GM19468 (cell line): ENCODE results near the gene HIP1R.

Experiments
- ATAC-seq: cut with Tn5 transposase; IDR thresholded peaks from one replicate; pipeline ENCODE4 v1.9.1; 2021; ENCODE audit warnings: mild to moderate bottlenecking, moderate library complexity, moderate number of reproducible peaks; ENCODE audit not compliant: unreplicated experiment; ENCODE audit errors: extremely low read depth

Gene HIP1R

DNA sequence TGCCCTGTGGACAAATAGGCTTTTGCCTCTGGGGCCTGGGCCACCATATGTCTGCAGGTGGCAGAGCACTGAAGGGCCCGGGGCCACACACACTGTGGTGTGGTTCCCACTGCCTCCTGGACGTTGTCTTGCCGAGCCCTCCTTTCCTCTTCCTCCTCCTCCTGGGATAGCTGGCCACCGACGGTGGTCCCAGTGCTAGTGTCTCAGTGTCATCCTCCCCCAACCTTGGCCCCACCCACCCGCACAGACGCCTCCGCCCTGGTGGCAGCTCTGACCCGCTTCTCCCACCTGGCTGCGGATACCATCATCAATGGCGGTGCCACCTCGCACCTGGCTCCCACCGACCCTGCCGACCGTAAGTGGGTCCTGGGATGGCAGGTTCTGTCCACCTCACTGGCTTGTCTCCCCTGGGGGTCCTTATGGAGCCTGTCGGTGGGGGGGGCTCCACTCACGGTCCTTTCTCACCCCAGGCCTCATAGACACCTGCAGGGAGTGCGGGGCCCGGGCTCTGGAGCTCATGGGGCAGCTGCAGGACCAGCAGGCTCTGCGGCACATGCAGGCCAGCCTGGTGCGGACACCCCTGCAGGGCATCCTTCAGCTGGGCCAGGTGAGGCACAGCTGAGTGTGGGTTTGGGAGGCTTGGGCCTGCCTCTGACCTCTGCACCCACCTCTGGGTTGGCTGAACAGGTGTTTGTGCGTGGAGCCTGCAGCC lies 23.5 kb downstream of the HIP1R start:
- no peak for ATAC-seq

DNA sequence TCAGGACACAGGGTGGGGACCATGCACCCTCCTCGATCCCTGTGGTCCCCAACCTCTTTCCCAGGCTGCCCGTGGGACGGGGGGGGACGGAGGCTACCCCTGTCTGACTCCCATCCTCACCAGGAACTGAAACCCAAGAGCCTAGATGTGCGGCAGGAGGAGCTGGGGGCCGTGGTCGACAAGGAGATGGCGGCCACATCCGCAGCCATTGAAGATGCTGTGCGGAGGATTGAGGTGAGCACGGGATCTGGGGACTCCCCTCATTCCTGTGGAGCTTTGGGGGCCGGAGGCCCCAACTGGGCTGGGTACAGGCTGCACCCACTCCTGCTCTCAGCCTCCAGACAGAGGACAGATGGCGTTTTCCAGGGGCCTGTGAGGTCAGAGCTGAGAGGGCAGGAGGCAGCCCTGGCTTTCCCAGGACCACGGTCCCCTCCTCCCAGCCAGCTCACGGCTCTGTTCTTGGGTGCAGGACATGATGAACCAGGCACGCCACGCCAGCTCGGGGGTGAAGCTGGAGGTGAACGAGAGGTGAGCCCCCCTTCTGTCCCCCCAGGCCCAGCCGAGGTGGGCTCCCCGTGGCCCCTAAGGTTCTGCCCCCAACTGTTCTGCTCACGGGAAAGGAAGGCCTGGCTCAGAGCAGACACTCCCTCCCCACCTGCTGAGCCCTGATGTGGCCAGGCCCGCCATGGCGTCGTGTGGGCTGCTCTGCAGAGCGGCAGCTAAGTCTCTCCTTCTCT lies 24.2 kb downstream of the HIP1R start:
- no peak for ATAC-seq

DNA sequence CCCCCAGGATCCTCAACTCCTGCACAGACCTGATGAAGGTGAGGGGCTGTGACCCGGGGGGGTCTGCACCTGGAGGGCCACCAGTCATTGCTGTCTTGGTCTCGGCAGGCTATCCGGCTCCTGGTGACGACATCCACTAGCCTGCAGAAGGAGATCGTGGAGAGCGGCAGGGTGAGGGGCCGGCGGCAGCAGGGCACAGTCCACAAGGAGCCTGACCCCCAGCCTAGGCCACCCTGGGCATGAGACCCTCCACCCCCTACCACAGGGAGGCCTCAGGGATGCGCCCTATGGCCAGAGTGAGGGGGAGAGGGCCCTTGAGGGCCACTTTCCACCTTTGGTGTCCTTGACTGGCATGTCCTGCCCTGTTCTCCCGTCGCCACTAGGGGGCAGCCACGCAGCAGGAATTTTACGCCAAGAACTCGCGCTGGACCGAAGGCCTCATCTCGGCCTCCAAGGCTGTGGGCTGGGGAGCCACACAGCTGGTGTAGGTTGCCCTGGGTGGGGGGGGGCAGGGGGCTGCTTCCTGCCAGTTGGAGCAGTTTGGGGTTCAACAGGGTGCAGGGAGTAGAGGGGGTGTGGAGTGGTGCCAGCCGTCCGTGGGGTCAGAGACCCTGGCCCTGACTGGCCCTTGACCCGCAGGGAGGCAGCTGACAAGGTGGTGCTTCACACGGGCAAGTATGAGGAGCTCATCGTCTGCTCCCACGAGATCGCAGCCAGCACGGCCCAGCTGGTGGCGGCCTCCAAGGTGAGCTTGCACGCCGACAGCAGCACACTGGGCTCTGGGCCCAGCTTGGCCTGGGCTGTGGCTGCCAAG lies 25.0 kb downstream of the HIP1R start:
- no peak for ATAC-seq

DNA sequence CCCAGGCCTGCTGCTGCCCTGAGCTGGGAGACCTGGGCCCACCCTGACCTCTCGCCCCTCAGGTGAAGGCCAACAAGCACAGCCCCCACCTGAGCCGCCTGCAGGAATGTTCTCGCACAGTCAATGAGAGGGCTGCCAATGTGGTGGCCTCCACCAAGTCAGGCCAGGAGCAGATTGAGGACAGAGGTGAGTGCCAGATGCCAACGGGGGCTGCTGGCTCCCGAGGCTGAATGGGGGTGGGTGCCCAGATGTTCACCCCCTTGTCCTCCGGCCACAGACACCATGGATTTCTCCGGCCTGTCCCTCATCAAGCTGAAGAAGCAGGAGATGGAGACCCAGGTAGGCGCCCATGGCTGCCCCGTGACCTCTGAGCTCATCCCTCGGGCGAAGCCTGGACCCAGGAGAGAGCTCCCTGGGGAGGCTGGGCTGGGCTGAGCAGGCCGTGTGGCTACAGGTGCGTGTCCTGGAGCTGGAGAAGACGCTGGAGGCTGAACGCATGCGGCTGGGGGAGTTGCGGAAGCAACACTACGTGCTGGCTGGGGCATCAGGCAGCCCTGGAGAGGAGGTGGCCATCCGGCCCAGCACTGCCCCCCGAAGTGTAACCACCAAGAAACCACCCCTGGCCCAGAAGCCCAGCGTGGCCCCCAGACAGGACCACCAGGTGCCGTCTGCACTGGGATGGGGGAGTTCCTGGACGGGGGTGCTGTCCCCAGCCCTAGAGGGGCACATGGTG lies 25.8 kb downstream of the HIP1R start:
- ATAC-seq = no peak

DNA sequence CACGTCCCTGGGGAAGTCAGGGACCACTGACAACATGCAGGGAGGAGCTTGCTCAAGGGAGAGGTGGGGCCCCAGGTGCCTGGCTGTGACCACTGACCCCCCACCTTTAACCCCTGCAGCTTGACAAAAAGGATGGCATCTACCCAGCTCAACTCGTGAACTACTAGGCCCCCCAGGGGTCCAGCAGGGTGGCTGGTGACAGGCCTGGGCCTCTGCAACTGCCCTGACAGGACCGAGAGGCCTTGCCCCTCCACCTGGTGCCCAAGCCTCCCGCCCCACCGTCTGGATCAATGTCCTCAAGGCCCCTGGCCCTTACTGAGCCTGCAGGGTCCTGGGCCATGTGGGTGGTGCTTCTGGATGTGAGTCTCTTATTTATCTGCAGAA lies 26.3 kb downstream of the HIP1R start:
- no peak for ATAC-seq

DNA sequence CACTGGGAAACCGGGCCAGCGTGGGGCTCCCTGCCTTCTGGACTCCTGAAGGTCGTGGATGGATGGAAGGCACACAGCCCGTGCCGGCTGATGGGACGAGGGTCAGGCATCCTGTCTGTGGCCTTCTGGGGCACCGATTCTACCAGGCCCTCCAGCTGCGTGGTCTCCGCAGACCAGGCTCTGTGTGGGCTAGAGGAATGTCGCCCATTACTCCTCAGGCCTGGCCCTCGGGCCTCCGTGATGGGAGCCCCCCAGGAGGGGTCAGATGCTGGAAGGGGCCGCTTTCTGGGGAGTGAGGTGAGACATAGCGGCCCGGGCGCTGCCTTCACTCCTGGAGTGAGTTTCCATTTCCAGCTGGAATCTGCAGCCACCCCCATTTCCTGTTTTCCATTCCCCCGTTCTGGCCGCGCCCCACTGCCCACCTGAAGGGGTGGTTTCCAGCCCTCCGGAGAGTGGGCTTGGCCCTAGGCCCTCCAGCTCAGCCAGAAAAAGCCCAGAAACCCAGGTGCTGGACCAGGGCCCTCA lies 26.9 kb downstream of the HIP1R start:
- no peak for ATAC-seq

DNA sequence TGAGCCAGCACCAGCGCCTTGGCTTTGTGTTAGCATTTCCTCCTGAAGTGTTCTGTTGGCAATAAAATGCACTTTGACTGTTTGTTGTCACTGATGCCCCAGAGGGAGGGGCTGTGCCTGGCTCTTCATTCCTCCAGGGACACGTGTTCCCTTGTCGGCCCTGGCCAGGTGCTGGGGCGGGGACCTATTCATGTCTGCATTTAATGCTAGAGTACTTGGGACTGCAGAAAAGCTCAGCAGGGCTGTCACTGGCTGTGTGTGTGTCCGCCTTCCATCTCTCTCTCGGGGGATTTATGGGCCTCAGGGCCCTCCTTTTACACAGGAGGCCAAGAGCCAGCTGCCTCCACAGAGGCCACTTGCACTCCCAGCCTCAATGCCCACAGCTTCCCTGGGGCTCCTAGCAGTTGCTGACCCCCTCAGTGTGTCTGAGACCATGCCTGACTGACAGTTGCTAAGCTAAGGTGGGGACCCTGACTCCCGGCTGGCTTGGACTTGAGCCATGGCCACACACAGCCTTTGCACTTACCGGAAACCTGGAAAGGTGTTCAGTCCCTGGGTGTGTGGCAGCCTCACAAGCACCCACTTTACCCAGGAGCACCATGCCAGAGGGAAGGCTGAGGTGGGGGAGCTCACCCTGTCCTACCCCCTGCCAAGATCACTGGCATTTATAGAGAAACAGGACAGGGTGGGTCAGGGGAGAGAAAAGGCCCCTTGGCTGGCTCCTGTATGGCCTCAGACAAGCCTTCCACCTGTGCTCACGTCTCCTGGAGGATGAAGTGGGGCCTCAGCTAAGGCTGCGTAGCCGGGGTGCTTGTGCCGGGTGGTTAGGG lies 27.8 kb downstream of the HIP1R start:
- no peak for ATAC-seq

DNA sequence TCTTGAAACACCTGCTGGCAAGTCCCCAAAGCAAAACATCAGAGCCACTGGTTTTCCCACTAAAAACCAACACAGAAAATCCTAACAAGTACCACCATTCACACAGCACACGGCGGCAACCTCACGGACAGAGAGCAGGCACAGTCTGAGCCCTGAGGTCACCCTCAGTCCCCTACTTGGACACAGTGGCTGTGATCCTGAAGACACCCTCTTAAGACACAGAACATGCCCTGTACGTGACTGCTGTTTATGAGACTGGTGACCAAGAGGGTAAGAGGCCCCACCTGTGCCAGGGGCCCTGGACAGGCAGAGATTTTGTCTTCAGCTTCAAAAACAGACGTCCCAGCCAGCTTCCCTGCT lies 29.6 kb downstream of the HIP1R start:
- no peak for ATAC-seq

DNA sequence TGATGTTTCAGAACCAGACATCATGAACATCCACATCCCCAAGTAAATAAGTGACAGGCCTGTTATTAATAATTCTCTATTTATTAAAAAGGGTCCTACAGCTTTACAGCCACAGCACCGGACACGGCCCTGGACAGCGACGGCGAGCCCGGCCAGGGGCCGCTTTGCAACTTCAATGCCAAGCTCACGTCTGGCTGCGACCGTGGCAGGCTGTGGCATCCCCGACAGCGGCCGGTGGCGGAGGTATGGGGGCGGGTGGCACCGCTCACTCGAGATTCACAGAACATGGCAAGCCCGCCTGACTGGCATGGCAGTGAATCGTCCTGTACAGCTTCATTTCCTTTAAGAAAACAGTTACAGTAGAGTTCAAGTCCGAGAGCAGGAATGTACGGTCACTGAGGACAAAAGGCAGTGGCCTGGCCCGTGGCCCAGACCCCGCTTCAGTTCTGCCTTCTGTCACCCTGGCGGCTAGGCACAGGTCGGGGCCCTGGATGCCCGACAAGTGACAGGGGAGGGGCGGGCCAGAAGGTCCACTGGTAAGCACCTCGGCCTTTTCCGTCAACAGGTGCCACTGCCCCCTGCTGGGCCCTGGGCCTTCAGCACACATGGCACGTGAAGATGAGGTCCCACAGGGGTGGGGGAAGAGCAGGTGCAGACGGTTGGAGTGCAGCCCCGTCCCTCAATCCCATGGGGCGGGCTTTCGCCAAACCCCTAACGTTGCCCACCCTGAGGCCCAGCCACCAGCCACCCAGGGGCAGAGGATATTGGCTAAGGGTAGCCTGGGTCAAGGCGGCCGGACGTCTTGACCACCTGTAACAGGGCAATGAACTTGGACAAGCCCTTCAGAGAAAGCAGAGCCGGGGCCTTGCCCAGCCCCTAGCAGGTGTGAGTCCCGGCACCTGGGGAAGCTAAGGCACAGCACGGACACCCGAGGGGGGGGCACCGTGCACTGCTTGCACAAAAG lies 30.3 kb downstream of the HIP1R start:
- no peak for ATAC-seq

DNA sequence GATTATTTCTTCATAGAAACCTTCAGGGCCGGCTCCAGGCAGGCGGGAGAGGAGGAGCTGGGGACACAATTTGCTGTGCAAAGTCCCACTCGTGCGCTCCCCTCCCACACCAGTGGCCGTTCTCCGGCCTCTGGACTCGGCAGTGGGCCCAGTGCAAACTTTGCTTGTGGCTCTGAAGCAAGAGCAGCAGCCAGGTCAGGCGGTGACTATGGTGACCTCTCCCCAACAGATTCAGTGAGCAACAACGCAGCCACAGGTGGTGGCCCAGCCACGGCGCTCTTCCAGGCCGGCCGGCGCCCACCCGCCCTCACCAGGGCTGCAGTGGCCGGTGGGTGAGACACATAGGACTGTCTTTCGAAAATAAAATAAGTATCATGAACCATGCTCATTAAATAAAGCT lies 31.1 kb downstream of the HIP1R start:
- ATAC-seq = no peak

DNA sequence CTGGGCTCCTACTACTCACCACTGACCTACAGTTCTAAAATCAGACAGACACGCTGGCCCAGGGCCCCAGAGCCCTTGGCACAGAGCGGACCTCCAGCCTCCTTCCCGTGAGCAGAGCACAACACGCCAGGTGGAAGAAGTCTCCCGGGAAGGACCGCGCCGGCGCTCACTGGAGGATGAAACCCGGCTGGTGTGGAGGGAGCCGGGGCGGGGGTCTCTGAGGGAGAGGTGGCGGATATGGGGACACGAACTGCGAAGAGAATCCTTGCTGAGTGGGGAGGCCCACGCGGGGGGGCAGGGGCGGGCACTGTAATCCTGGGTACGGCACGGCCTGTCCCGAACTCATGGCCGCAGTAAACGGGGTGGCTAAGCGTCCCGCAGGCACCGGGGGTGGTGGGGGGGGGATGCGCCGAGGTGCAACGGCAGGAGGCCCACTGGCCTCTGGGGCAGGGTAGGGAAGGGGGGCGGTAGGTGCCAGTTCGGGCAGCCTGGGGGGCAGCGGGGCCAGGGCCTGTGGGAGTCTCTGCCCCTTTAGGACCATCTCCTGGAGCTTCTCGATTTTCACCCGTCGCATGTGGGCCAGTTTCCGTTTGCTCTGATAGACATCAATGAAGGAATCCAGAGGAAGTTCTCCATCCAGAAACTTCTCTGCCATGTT lies 31.8 kb downstream of the HIP1R start:
- no peak for ATAC-seq

DNA sequence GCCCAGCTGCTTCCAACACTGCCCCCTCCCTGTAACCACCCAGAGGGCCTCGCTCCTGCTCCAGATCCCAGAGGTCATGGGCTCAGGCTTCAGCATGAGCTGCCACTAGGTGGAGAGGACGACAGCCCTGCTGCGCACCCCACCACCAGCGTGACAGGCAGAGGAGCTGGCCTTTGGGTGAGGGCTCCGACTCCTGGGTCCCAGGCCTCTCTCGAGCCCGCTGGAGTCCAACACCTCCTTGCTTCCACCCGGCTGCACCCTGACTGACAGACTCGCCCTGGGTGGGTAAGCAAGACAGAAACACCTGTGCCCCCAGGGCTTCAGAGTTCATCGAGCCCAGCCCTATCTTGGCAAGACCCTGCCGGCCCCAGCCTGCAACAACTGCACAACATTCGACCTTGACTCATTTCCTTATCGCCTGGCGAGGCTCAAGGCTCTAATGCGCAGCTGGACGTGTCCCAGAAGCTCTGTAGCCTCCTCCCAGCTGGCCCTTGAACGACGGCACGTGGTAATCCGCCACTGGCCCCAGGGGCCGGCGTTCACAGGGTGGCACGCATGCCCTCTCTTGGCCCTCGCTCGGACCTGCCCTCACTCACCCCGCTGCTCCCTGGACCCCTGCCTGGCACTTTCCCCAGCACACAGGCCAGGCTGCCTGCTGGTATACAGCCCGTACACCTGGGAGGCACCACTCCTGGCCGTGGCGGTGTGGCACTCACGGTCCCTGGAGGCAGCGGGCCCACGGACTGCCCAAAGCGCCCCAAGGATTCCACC lies 32.6 kb downstream of the HIP1R start:
- no peak for ATAC-seq

DNA sequence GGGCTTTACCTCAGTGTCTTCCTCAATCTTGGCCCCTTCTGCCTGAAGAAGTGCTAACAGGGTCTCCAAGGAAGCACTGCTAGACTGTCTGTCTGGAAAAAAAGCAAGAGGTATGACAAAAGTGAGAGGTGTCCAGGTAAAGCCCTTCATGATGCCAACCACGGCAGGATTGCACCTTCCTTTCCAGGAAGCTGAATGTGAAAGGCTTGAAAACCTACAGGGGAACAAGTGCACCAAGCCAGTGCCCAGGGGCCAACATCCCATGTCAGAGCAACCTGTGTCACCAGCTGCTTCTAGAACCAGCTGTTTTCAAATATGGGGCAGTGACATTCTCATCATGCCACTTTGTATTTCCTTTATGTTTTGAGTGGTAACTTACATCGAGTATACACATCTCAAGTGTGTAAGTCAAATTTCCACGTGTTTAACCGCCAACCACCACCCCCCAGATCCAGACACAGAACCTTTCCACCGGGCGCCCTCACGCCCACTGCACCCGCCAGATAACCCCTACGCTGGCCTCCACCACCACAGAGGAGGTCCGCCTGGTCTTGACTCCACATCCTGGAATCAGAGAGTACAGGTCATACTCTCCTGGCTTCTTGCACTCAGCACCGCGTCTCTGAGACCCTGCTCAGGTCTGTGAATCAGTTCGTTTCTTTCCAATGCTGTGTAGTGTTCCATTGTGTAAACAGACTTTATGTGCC lies 33.4 kb downstream of the HIP1R start:
- no peak for ATAC-seq

DNA sequence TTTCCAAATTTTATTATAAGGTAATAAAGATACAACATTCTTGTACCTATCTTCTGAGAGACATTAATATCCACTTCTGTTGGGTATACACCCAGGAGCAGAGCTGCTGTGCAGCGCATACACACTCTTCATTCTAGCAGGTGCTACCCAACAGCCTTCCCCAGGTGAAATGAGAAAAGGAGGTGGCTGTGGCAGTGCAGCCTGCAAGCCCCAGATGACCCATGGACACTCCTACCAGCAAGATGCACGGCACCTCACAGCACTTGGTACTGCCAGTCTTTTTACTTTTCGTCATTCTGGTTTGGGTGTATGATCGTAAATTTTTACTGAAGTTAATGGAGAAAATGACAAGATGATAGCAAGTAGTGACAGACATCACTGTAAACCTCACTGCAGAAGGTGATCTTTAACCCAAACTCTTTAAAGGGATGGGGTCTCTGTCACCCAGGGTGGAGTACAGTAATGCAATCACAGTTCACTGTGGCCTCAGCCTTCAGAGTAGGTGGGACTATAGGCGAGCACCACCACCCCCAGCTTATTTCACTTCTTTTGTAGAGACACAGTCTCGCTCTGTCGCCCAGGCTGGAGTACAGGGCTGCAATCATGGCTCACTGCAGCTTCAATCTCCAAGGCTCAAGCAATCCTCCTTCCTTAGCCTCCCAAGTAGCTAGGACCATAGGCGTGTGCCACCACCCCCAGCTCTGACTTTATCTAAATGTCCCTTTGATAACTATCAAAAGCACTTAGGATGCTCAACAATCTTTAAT lies 34.1 kb downstream of the HIP1R start:
- no peak for ATAC-seq

DNA sequence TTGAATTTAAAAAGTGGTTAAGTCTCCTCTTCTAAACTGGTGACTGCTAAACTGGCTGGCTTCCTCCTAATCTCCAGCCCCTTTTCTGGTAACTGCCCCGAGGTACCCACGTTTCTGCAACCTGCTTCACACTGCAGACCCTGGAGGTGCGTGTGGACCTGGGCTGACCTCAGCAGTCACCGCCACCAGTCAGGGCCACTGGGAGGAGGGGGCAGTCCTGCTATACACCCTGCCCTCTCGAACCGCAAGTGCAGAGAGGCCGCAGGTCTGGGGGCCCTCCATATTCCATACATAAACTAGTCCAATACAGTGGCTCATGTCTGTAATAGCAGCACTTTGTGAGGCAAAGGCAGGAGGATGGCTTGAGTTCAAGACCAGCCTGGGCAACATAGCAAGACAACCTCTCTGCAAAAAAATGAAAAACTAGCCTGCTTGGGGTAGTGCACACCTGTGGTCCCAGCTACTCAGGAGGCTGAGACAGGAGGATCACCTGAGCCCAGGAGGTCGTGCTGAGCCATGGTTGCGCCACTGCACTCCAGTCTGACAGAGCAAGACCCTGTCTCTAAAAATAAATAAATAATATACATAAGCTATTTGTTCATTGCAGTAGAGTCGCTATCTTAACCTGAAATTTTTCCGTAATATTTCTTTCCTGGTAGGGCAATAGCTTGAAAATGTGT lies 35.0 kb downstream of the HIP1R start:
- no peak for ATAC-seq
